Activated CD8-positive, alpha-beta memory T cell treated with anti-CD3 and anti-CD28 coated beads, Interleukin-2, amount 50 U/mL, for 1 hour (primary cell): ENCODE measurements around the gene SMPD2.

Experiments used
- DNase-seq: peaks from one replicate; pipeline ENCODE4 v3.0.0-alpha.2; 2020; ENCODE audit errors: extremely low read depth

Gene SMPD2

GRCh38 chr6:109485266-109485935 is 44.9 kb downstream of the SMPD2 start:
- no peak for DNase-seq

DNA sequence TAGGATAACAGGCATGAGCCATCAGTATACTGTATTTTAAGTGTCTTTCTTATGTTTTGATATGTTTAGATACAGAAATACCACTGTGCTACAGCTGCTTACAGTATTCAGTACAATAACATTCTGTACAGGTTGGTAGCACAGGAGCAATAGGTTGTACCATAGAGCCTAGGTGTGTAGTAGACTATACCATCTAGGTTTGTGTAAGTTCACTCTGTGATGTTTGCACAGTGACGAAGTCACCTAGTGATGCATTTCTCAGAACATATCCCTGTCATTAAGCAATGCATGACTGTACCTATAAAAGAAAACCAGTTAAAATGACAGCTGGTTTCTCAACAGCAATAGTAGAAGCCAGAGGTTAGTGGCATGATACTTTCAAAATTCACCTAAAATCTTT is 45.5 kb downstream of the SMPD2 start:
- DNase-seq = no peak

GRCh38 chr6:109488001-109488400 is 47.5 kb downstream of the SMPD2 start:
- DNase-seq = no peak

DNA sequence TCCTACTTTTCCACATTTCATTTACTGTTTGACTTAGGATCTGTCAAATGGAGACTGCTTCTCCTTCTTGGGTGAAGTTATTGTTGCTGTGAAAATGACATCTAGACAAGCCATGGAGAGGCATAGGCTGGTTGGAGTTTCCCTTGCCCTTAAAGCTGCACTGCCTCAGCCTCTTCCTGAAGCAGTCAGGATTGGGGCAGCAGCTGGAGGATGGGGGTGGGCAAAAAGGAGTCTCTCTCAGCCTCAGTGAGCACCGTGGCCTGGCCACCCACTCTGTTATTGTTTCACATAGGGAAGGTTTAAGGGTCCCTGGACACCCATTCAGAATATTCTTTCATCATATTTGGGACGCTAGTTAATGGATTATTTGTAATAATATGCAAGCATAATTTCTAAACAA is 50.2 kb downstream of the SMPD2 start:
- DNase-seq = no peak

- no peak for DNase-seq
These were observed 50.8 kb downstream of the SMPD2 start for GRCh38 chr6:109491207-109491938.
